Osteoblast (primary cell): Measurements from ENCODE around the gene UBE2E1. TPM values are rescaled to one million over a fixed set of nuclear protein-coding genes. Genes with fewer than 3 reads are reported as not detected.

Source experiments
- DNase-seq: peaks from one replicate; pipeline ENCODE4 v3.0.0; 2011; ENCODE audit warnings: low spot score, mixed read lengths; ENCODE audit not compliant: insufficient read length; ENCODE audit errors: missing footprints
- H2AFZ ChIP-seq: 2 replicates; pipeline ENCODE4 v1.6.0; 2011; ENCODE audit warnings: mild to moderate bottlenecking, low read length
- H3K27ac ChIP-seq: 2 replicates; pipeline ENCODE4 v1.5.1; 2011; ENCODE audit warnings: mild to moderate bottlenecking, low read depth, low read length, moderate library complexity
- H3K27me3 ChIP-seq: 2 replicates; pipeline ENCODE4 v1.6.0; 2012; ENCODE audit warnings: mild to moderate bottlenecking, control low read depth, inconsistent platforms, low read length, moderate library complexity; ENCODE audit not compliant: insufficient read depth
- H3K36me3 ChIP-seq: 2 replicates; pipeline ENCODE4 v1.5.1; 2011; ENCODE audit warnings: mild to moderate bottlenecking, low read length, control low read depth, moderate library complexity; ENCODE audit not compliant: insufficient read depth
- H3K4me1 ChIP-seq: 2 replicates; pipeline ENCODE4 v1.5.1; 2011; ENCODE audit warnings: mild to moderate bottlenecking, low read length, control low read depth, moderate library complexity; ENCODE audit not compliant: insufficient read depth
- H3K4me2 ChIP-seq: 2 replicates; pipeline ENCODE4 v1.6.0; 2011; ENCODE audit warnings: mild to moderate bottlenecking, low read length; ENCODE audit not compliant: insufficient read depth
- H3K4me3 ChIP-seq: fragments of 200-600 bp; sonication (generic); 3 replicates; pipeline ENCODE4 v1.5.1; 2012; ENCODE audit warnings: mild to moderate bottlenecking, low read length, inconsistent platforms; ENCODE audit not compliant: insufficient read depth
- H3K79me2 ChIP-seq: 2 replicates; pipeline ENCODE4 v1.6.0; 2012; ENCODE audit warnings: mild to moderate bottlenecking, low read length, control low read depth, inconsistent platforms; ENCODE audit not compliant: insufficient read depth
- H3K9me3 ChIP-seq: 2 replicates; pipeline ENCODE4 v1.5.1; 2011; ENCODE audit warnings: low read depth, low read length, control low read depth
- H4K20me1 ChIP-seq: 2 replicates; pipeline ENCODE4 v1.6.0; 2012; ENCODE audit warnings: mild to moderate bottlenecking, low read length, control low read depth; ENCODE audit not compliant: insufficient read depth
- total RNA-seq: library from RNA; depleted of rRNA; stranded (reverse); fragments of >200 nt; gene quantifications from 2 replicates; pipeline ENCODE4 v1.2.3, GENCODE V29; 2012
- TF ChIP-seq, protein P1 (sequence below): IDR thresholded peaks from 2 replicates; pipeline ENCODE4 v1.5.1; 2011; ENCODE audit warnings: mild to moderate bottlenecking, low read depth, low read length, moderate library complexity; ENCODE audit errors: extremely low read depth

Gene UBE2E1
- total RNA-seq, 1 donor = 98.1 TPM

DNA sequence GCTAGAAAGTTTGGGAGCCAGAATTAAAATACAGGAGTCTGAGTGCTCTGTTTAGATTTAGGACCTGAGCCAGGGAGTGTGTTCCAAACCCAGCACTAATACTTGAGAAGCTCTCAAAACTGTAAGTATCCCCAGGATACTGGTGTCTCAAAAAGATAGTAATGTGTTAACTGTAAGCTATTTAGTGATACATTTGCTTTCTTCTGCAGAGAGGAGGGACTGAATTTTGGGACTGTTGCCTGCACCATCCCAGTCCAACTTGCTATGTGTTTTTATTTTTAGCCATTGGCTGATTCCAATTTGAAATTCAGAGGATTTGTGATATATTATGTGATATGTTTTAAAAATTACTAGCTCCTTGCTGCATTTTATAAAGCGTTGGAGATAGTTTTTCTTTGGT lies 31.5 kb downstream of the UBE2E1 start:
- Histone ChIP-seq H3K9me3 (no peaks in the 10 kb centered on the region), H3K4me3 (no peak overlapping the region), H3K79me2 (peaks cover 30% of the 10 kb centered on the region), H3K4me2 (no peak overlapping the region), H4K20me1 (peaks cover 9% of the 10 kb centered on the region), H3K4me1 (no peaks in the 10 kb centered on the region), H3K36me3 (no peaks in the 10 kb centered on the region), H2AFZ (no peak overlapping the region), H3K27ac (no peak overlapping the region), H3K27me3 (no peaks in the 10 kb centered on the region)
- TF ChIP-seq, protein P1, sequence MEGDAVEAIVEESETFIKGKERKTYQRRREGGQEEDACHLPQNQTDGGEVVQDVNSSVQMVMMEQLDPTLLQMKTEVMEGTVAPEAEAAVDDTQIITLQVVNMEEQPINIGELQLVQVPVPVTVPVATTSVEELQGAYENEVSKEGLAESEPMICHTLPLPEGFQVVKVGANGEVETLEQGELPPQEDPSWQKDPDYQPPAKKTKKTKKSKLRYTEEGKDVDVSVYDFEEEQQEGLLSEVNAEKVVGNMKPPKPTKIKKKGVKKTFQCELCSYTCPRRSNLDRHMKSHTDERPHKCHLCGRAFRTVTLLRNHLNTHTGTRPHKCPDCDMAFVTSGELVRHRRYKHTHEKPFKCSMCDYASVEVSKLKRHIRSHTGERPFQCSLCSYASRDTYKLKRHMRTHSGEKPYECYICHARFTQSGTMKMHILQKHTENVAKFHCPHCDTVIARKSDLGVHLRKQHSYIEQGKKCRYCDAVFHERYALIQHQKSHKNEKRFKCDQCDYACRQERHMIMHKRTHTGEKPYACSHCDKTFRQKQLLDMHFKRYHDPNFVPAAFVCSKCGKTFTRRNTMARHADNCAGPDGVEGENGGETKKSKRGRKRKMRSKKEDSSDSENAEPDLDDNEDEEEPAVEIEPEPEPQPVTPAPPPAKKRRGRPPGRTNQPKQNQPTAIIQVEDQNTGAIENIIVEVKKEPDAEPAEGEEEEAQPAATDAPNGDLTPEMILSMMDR = no peak
- no peak for DNase-seq

DNA sequence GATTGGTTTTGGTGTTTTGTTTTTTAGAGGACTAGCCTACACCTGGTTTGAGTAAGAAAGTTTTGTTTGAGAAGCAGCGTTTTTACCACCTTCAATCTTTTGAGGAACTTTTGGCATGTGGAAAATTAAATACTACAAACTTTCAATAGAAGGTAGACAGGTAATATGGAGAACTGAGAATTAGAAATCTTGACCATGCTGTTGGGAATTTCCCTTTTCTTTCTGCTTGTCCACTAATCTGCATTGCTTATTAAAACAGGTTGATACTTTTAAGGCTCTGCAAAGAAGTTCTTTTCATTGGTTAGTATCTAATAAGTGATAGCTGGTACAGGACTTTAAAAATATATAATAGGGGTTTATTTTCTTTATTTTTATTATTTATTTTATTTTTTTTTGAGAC lies 31.9 kb downstream of the UBE2E1 start:
- Histone ChIP-seq H3K9me3 (no peaks in the 10 kb centered on the region), H3K27me3 (no peaks in the 10 kb centered on the region), H4K20me1 (peaks cover 9% of the 10 kb centered on the region), H3K36me3 (no peaks in the 10 kb centered on the region), H3K4me3 (no peak overlapping the region), H3K4me1 (no peaks in the 10 kb centered on the region), H3K4me2 (no peak overlapping the region), H3K79me2 (peaks cover 28% of the 10 kb centered on the region), H3K27ac (no peak overlapping the region), H2AFZ (no peak overlapping the region)
- TF ChIP-seq, protein P1 = no peak
- no peak for DNase-seq

DNA sequence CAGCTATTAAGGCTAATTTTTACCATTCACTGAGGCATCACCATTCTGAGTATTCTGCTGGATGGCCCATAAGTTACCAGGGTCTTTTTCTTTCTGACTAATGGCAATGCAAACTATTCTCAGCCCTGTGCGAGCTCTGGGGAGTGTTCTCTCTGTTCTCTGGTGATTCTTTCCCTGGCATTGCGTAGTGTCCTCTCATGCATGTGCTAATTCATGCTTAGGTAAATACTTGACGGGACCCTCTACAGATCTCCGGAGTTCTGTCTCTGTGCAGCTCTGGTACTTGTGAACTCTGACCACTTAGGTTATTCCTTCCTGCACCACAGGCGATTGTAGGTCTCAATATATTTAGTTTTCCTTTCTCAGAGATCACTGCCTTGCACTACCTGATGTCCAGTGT lies 34.8 kb downstream of the UBE2E1 start:
- no peaks in the 10 kb centered on the region for H3K4me1 ChIP-seq
- peaks cover 46% of the 10 kb centered on the region for H3K79me2 ChIP-seq

DNA sequence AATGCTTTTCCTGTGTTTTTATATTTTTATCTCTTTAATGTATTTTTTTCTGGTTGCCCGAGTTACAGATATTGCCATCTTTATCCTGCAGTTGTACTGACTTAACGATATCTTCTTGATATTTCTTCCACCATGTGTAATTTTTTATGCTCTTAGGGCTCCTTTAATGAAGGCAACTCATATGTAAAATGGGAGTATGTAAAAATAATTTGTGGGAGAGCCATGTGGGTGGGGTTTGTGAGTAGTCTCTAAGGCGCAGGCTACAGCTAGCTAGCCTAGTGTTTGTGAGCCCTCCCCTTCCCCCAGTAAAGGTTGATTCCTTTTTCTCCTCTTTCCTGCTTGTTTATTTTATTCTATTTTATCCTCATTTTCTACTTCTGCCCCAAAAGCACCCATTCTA lies 38.1 kb downstream of the UBE2E1 start:
- Histone ChIP-seq H3K4me2 (no peak overlapping the region), H3K9me3 (no peaks in the 10 kb centered on the region), H2AFZ (no peak overlapping the region), H3K27ac (no peak overlapping the region), H3K27me3 (no peaks in the 10 kb centered on the region), H4K20me1 (peaks cover 24% of the 10 kb centered on the region), H3K36me3 (no peaks in the 10 kb centered on the region), H3K79me2 (peaks cover 49% of the 10 kb centered on the region), H3K4me3 (no peak overlapping the region), H3K4me1 (no peaks in the 10 kb centered on the region)
- DNase-seq = no peak
- TF ChIP-seq, protein P1 = no peak

More for the DNA sequence above, 34.8 kb downstream of the UBE2E1 start:
- no peak for DNase-seq
- H4K20me1 ChIP-seq = peaks cover 17% of the 10 kb centered on the region
- no peak overlapping the region for H3K27ac ChIP-seq
- H3K4me3 ChIP-seq = no peak overlapping the region
- TF ChIP-seq, protein P1 = no peak
- H2AFZ ChIP-seq = no peak overlapping the region
- no peaks in the 10 kb centered on the region for H3K9me3 ChIP-seq
- no peak overlapping the region for H3K4me2 ChIP-seq
- no peaks in the 10 kb centered on the region for H3K27me3 ChIP-seq
- H3K36me3 ChIP-seq = no peaks in the 10 kb centered on the region
